K562 (cell line): ENCODE data around the gene NUMB.

Source experiments
- CEBPB ChIP-seq: fragments of 450-650 bp; IDR thresholded peaks from 2 replicates; pipeline ENCODE4 v1.6.1; 2016; ENCODE audit warnings: missing genetic modification characterization, missing compliant biosample characterization
- FOXJ3 ChIP-seq: sonication (generic); formaldehyde crosslinking; IDR thresholded peaks from 2 replicates; pipeline ENCODE4 v1.4.0; 2020; ENCODE audit warnings: mild to moderate bottlenecking, missing genetic modification reagents
- FOXK2 ChIP-seq, 2 experiments: fragments of 450-650 bp; IDR thresholded peaks in 1 of 2; conservative IDR thresholded peaks in 1 of 2; 2 replicates each; pipeline ENCODE4 v1.6.1; 2016; ENCODE audit warnings: low read depth in 2 of 2, mild to moderate bottlenecking in 1 of 2
- JUND ChIP-seq, 2 experiments: IDR thresholded peaks; 2 replicates in 1 of 2; 3 replicates in 1 of 2; pipeline ENCODE4 v1.6.1; 2011; ENCODE audit warnings: borderline replicate concordance in 2 of 2, low read depth in 2 of 2, low read length in 2 of 2, improper control_type of control experiment in 1 of 2, missing biosample characterization in 1 of 2, missing genetic modification characterization in 1 of 2, missing genetic modification reagents in 1 of 2
- KLF1 ChIP-seq: fragments of 450-650 bp; IDR thresholded peaks from 2 replicates; pipeline ENCODE4 v1.6.1; 2016; ENCODE audit warnings: missing genetic modification characterization, missing compliant biosample characterization
- REST ChIP-seq, 2 experiments: fragments of 450-650 bp; formaldehyde crosslinking in 1 of 2; IDR thresholded peaks; 2 replicates each; pipeline versions ENCODE4 v1.4.0 to v1.6.1; 2014 to 2020; ENCODE audit warnings: mild to moderate bottlenecking in 2 of 2, borderline replicate concordance in 1 of 2, low read depth in 1 of 2
- SAFB2 ChIP-seq: fragments of 200-400 bp; formaldehyde crosslinking; IDR thresholded peaks from 2 replicates; pipeline ENCODE4 v1.6.1; 2018; ENCODE audit warnings: borderline replicate concordance, low read length, low read depth, moderate library complexity; ENCODE audit not compliant: severe bottlenecking
- ZBTB12 ChIP-seq: fragments of 250-450 bp; sonication (Bioruptor Pico); IDR thresholded peaks from 2 replicates; pipeline ENCODE4 v1.4.0; 2020
- ZNF232 ChIP-seq: sonication (generic); formaldehyde crosslinking; IDR thresholded peaks from 2 replicates; pipeline ENCODE4 v1.8.0; 2022; ENCODE audit warnings: mild to moderate bottlenecking, missing genetic modification reagents
- ZZZ3 ChIP-seq: fragments of 450-650 bp; IDR thresholded peaks from 2 replicates; pipeline ENCODE4 v1.6.1; 2016; ENCODE audit warnings: antibody characterized with exemption, mild to moderate bottlenecking, moderate library complexity
- TF ChIP-seq, protein P1 (sequence below), 3 experiments: IDR thresholded peaks in 2 of 3; conservative IDR thresholded peaks in 1 of 3; 2 replicates each; pipeline ENCODE4 v1.5.1; 2011 to 2012; ENCODE audit warnings: low read length in 3 of 3, mild to moderate bottlenecking in 3 of 3, control low read depth in 2 of 3, improper control_type of control experiment in 1 of 3, inconsistent platforms in 1 of 3, low read depth in 1 of 3, mixed read lengths in 1 of 3, moderate library complexity in 1 of 3; ENCODE audit not compliant: insufficient read depth in 2 of 3

- TF ChIP-seq CEBPB (tag) (no peak), REST (IDR thresholded peaks at IDR 0.05; ENCODE audit: borderline replicate concordance) (no peak), REST (CRISPR knock-in tag; IDR thresholded peaks at IDR 0.05; ENCODE audit: low read depth) (no peak), FOXJ3 (CRISPR knock-in tag) (no peak), JUND (IDR thresholded peaks at IDR 0.05; ENCODE audit: borderline replicate concordance, low read depth, low read length) (no peak), JUND (tag; IDR thresholded peaks at IDR 0.05; ENCODE audit: borderline replicate concordance, low read depth, low read length) (no peak), ZBTB12 (no peak), SAFB2 (no peak), ZZZ3 (no peak), ZNF232 (CRISPR knock-in tag) (no peak), KLF1 (tag) (no peak), FOXK2 (conservative IDR thresholded peaks at IDR 0.05 in 1 of 2, IDR thresholded peaks at IDR 0.05 in 1 of 2; ENCODE audit: low read depth in 2 of 2) (no peak)
- TF ChIP-seq, protein P1, sequence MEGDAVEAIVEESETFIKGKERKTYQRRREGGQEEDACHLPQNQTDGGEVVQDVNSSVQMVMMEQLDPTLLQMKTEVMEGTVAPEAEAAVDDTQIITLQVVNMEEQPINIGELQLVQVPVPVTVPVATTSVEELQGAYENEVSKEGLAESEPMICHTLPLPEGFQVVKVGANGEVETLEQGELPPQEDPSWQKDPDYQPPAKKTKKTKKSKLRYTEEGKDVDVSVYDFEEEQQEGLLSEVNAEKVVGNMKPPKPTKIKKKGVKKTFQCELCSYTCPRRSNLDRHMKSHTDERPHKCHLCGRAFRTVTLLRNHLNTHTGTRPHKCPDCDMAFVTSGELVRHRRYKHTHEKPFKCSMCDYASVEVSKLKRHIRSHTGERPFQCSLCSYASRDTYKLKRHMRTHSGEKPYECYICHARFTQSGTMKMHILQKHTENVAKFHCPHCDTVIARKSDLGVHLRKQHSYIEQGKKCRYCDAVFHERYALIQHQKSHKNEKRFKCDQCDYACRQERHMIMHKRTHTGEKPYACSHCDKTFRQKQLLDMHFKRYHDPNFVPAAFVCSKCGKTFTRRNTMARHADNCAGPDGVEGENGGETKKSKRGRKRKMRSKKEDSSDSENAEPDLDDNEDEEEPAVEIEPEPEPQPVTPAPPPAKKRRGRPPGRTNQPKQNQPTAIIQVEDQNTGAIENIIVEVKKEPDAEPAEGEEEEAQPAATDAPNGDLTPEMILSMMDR (IDR thresholded peaks at IDR 0.05 in 2 of 3, conservative IDR thresholded peaks at IDR 0.05 in 1 of 3; ENCODE audit: insufficient read depth in 2 of 3, low read depth in 1 of 3, low read length in 3 of 3): no peak
Measured at GRCh38 chr14:73358187-73358586, 100.2 kb downstream of the NUMB start.
